ENCODE results near the gene TEKTIP1.
A peak's percentile ranks its signal among the peaks of the same experiment; 100 is the strongest.

Gene TEKTIP1

GRCh38 chr19:3585301-3586126, 46.5 kb downstream of the TEKTIP1 start, which contains the start of gene GIPC3:
TSS of gene GIPC3 (plus strand) at chr19:3585478. CDS start at chr19:3585598, 120 bp downstream.
- H3K4me3 ChIP-seq (ENCODE audit: low read length), result no peak within 1 kb of the TSS
- DNase-seq (ENCODE audit: low read depth), result no peak
- TF ChIP-seq CTCF (conservative IDR thresholded peaks at IDR 0.05; ENCODE audit: low read depth, low read length), result no peak

GRCh38 chr19:3586127-3586626, 47.2 kb downstream of the TEKTIP1 start:
- DNase-seq (ENCODE audit: low read depth), result no peak
- H3K4me3 ChIP-seq (ENCODE audit: low read length), result no peak overlapping the region
- TF ChIP-seq CTCF (conservative IDR thresholded peaks at IDR 0.05; ENCODE audit: low read depth, low read length), result peak; percentile 56

GRCh38 chr19:3586707-3587346, 47.9 kb downstream of the TEKTIP1 start:
- H3K4me3 ChIP-seq (ENCODE audit: low read length), result no peak overlapping the region
- no peak for TF ChIP-seq CTCF (conservative IDR thresholded peaks at IDR 0.05; ENCODE audit: low read depth, low read length)
- DNase-seq (ENCODE audit: low read depth), result no peak

- DNase-seq (ENCODE audit: low read depth), result no peak
- no peak overlapping the region for H3K4me3 ChIP-seq (ENCODE audit: low read length)
- TF ChIP-seq CTCF (conservative IDR thresholded peaks at IDR 0.05; ENCODE audit: low read depth, low read length), result no peak
These were observed 50.5 kb downstream of the TEKTIP1 start for GRCh38 chr19:3589439-3589838.

- no peak for TF ChIP-seq CTCF (conservative IDR thresholded peaks at IDR 0.05; ENCODE audit: low read depth, low read length)
- H3K4me3 ChIP-seq (ENCODE audit: low read length), result no peak overlapping the region
- DNase-seq (ENCODE audit: low read depth), result no peak
These were observed 51.0 kb downstream of the TEKTIP1 start for GRCh38 chr19:3589949-3590348.

GRCh38 chr19:3590991-3591659, 52.2 kb downstream of the TEKTIP1 start:
- no peak overlapping the region for H3K4me3 ChIP-seq (ENCODE audit: low read length)
- no peak for DNase-seq (ENCODE audit: low read depth)
- TF ChIP-seq CTCF (conservative IDR thresholded peaks at IDR 0.05; ENCODE audit: low read depth, low read length), result no peak

All from retinal pigment epithelial cell (primary cell).